Esophagus squamous epithelium (tissue), 5 donors: Measurements from ENCODE around the gene OPALIN. TPM values are rescaled to one million over a fixed set of nuclear protein-coding genes. Genes with fewer than 3 reads are reported as not detected.

Experiments
- DNase-seq: peaks from one replicate; lab custom pipeline; 2025; lab: John Stamatoyannopoulos, UW
- H3K27ac ChIP-seq, 4 donors: fragments of 200-600 bp; sonication (generic); one replicate each; pipeline ENCODE4 v1.5.1; 2016 to 2019; ENCODE audit warnings: mild to moderate bottlenecking in 1 of 4
- H3K27me3 ChIP-seq, 4 donors: fragments of 200-600 bp; sonication (generic); 1 replicate in 3 of 4; 2 replicates in 1 of 4; pipeline versions ENCODE4 v1.5.1 to v1.6.0; 2017 to 2021; ENCODE audit warnings: antibody characterized with exemption in 1 of 4
- H3K36me3 ChIP-seq, 3 donors: fragments of 200-600 bp; sonication (generic); one replicate each; pipeline ENCODE4 v1.5.1; 2016 to 2019
- H3K4me1 ChIP-seq, 3 donors: fragments of 200-600 bp; sonication (generic); one replicate each; pipeline ENCODE4 v1.5.1; 2017 to 2019
- H3K4me3 ChIP-seq, 4 donors: fragments of 200-600 bp; sonication (generic); 1 replicate in 3 of 4; 2 replicates in 1 of 4; pipeline ENCODE4 v1.5.1; 2016 to 2019; ENCODE audit warnings: mild to moderate bottlenecking in 2 of 4, moderate library complexity in 1 of 4
- H3K9me3 ChIP-seq, 3 donors: fragments of 200-600 bp; sonication (generic); one replicate each; pipeline ENCODE4 v1.5.1; 2016 to 2019
- CTCF ChIP-seq, 6 experiments: fragments of 450-650 bp in 4 of 6; fragments of 200-600 bp in 2 of 6; sonication (generic) in 2 of 6; IDR thresholded peaks; one replicate each; pipeline ENCODE4 v1.5.1; 2016 to 2019; ENCODE audit warnings: antibody characterized with exemption in 6 of 6, mild to moderate bottlenecking in 4 of 6, moderate library complexity in 4 of 6
- POLR2A ChIP-seq, 4 donors: fragments of 450-650 bp; IDR thresholded peaks; one replicate each; pipeline ENCODE4 v1.6.1; 2017; ENCODE audit warnings: antibody characterized with exemption in 4 of 4, mild to moderate bottlenecking in 4 of 4, moderate library complexity in 3 of 4
- WGBS, 2 donors: methylation state at CpG; one replicate each; pipeline ENCODE4 v1.1.5; 2018; 5-methylcytosine and 5-hydroxymethylcytosine counted together
- intact Hi-C: fragments of 100-400 bp; cut with DNase I; formaldehyde crosslinking; loops from one replicate; pipeline ENCODE4 v1.15.0; 2022
- total RNA-seq, 4 donors: library from RNA; depleted of rRNA; stranded (reverse); fragments of >200 nt; gene quantifications; one replicate each; pipeline ENCODE4 v1.1.0, GENCODE V29; 2016
- donor health status: DM: yes; HTN: yes; CAD: no.

The OPALIN gene
- total RNA-seq, 4 donors from 2014 or later: not detected

DNA sequence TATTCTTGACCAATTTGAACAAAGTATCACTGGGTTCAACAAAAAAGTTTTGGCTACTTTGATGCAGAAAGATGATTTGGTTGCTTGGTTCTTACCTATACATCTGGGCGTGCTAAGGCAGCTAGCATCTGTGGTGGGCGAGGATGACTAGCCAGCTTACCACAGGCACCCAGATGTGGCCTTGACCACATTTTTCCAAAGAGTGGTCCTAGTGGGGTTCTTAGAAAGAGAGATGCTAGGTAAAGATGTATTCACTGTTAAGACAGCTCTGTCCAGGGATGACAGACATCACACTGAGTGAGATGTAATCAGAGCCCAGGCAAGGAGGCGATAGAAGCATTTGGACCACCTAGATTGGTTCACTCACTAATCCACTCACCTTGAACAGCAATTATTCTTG lies 53.8 kb downstream of the OPALIN start:
- no peak for DNase-seq

GRCh38 chr10:96304230-96304629 lies 54.6 kb downstream of the OPALIN start, which contains the start of gene DNTT:
DNTT (plus strand) TSS chr10:96304434; CDS start chr10:96304498, 64 bp downstream.
- H3K4me3 ChIP-seq: no peak within 1 kb of the TSS
- H3K27ac ChIP-seq: no peak within 1 kb of the TSS
- DNase-seq: no peak
- TF ChIP-seq CTCF (IDR thresholded peaks at IDR 0.05) (no peak), POLR2A (IDR thresholded peaks at IDR 0.05) (no peak)
- intact Hi-C loops: no loop called here
- H3K9me3 ChIP-seq: no peaks in the 10 kb centered on the region
- 79 to 87% methylated on average over 5 to 6 of the region's 8 CpGs for WGBS, 2 donors
- peaks cover 0 to 19% (median 0%) of the 10 kb centered on the region in 3 donors for H3K4me1 ChIP-seq
- H3K27me3 ChIP-seq: peaks cover 0 to 36% (median 0%) of the 10 kb centered on the region in 4 donors
- no peaks in the 10 kb centered on the region for H3K36me3 ChIP-seq

More for the DNA sequence above, 53.8 kb downstream of the OPALIN start:
- H3K27ac ChIP-seq: no peak overlapping the region
- H3K4me1 ChIP-seq: peaks cover 0 to 19% (median 3%) of the 10 kb centered on the region in 3 donors
- no peaks in the 10 kb centered on the region for H3K9me3 ChIP-seq
- peaks cover 0 to 35% (median 0%) of the 10 kb centered on the region in 4 donors for H3K27me3 ChIP-seq
- H3K4me3 ChIP-seq: no peak overlapping the region
- intact Hi-C loops: no loop called here
- H3K36me3 ChIP-seq: no peaks in the 10 kb centered on the region
- 89 to 91% methylated on average over 3 of the region's 3 CpGs for WGBS, 2 donors
- TF ChIP-seq CTCF (IDR thresholded peaks at IDR 0.05) (no peak), POLR2A (IDR thresholded peaks at IDR 0.05) (no peak)

DNA sequence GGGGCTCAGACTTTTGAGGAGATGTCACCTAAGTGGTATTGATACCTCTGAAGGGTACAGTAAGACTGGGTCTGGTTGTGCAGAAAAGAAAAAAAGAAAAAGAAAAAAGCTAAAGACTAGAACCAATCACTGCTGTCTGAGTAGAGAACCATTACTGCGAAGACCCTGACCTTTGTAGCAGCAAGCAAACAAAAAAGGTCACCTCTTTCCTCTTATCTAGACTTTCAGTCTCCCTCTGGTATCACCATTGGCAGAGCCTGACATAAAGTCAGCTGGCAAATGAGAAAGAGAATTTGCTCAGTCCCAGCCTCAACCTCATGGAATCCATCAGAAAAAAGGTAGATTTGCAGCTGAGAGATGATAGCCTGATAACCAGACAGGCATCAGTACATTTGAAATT lies 57.2 kb downstream of the OPALIN start:
- H3K4me1 ChIP-seq: peaks cover 0 to 11% (median 0%) of the 10 kb centered on the region in 3 donors
- no peak overlapping the region for H3K4me3 ChIP-seq
- no peak overlapping the region for H3K27ac ChIP-seq
- no peak for TF ChIP-seq CTCF (IDR thresholded peaks at IDR 0.05)
- no peak for TF ChIP-seq POLR2A (IDR thresholded peaks at IDR 0.05)
- peaks cover 0 to 43% (median 0%) of the 10 kb centered on the region in 4 donors for H3K27me3 ChIP-seq
- DNase-seq: no peak
- WGBS, 2 donors: 67 to 83% methylated on average over 1 of the region's 1 CpG
- intact Hi-C loops: no loop called here
- no peaks in the 10 kb centered on the region for H3K36me3 ChIP-seq
- no peaks in the 10 kb centered on the region for H3K9me3 ChIP-seq

GRCh38 chr10:96299383-96299782 lies 59.4 kb downstream of the OPALIN start:
- H3K4me3 ChIP-seq: peak overlapping the region in 1 of 4 donors; percentile 7
- WGBS, 2 donors: 4 to 6% methylated on average over 5 of the region's 5 CpGs
- DNase-seq: no peak

More at GRCh38 chr10:96299383-96299782, 59.4 kb downstream of the OPALIN start:
- no peaks in the 10 kb centered on the region for H3K9me3 ChIP-seq
- TF ChIP-seq CTCF (IDR thresholded peaks at IDR 0.05): no peak
- no peak for TF ChIP-seq POLR2A (IDR thresholded peaks at IDR 0.05)
- H3K4me1 ChIP-seq: peaks cover 0 to 7% (median 0%) of the 10 kb centered on the region in 3 donors
- H3K36me3 ChIP-seq: no peaks in the 10 kb centered on the region
- peaks cover 0 to 43% (median 0%) of the 10 kb centered on the region in 4 donors for H3K27me3 ChIP-seq
- H3K27ac ChIP-seq: no peak overlapping the region
- intact Hi-C loops: no loop called here
